Measurements from ENCODE around the gene KCNJ12. TPM values are rescaled to one million over a fixed set of nuclear protein-coding genes. Genes with fewer than 3 reads are reported as not detected.

Gene KCNJ12
- total RNA-seq, 1 donor from 2014 or later: 0.76 TPM

DNA sequence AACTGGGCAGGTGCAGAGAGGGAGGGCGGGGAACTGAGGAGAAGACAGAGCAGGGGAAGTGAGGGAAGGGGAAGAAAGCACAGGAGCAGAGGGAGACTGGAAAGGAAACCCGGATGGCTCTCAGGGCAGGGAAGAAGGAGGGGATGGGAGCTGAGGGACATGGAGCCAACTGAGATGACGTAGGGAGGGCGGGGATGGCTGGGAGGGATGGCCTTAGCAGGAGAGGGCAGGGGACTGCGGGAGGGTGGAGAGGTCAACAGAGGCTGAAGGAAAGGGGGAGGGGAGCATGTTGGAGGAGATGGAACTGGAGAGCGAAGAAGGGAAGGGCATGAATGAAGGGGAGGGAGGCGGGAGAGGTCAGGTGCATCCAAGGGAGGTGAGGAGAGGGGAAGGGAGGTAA is 81.9 kb downstream of the KCNJ12 start:
- TF ChIP-seq, protein P1, sequence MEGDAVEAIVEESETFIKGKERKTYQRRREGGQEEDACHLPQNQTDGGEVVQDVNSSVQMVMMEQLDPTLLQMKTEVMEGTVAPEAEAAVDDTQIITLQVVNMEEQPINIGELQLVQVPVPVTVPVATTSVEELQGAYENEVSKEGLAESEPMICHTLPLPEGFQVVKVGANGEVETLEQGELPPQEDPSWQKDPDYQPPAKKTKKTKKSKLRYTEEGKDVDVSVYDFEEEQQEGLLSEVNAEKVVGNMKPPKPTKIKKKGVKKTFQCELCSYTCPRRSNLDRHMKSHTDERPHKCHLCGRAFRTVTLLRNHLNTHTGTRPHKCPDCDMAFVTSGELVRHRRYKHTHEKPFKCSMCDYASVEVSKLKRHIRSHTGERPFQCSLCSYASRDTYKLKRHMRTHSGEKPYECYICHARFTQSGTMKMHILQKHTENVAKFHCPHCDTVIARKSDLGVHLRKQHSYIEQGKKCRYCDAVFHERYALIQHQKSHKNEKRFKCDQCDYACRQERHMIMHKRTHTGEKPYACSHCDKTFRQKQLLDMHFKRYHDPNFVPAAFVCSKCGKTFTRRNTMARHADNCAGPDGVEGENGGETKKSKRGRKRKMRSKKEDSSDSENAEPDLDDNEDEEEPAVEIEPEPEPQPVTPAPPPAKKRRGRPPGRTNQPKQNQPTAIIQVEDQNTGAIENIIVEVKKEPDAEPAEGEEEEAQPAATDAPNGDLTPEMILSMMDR (IDR thresholded peaks at IDR 0.05; ENCODE audit: unreplicated experiment): no peak
- no peaks in the 10 kb centered on the region for H3K9me3 Mint-ChIP-seq
- peaks cover 74% of the 10 kb centered on the region for H3K27me3 Mint-ChIP-seq (ENCODE audit: low read depth)
- H3K4me3 Mint-ChIP-seq: no peak overlapping the region
- no peak for DNase-seq (ENCODE audit: low spot score in 2 of 2, unreplicated experiment in 2 of 2)
- H3K36me3 Mint-ChIP-seq: no peaks in the 10 kb centered on the region
- no peak overlapping the region for H3K27ac Mint-ChIP-seq
- peaks cover 6% of the 10 kb centered on the region for H3K4me1 Mint-ChIP-seq

DNA sequence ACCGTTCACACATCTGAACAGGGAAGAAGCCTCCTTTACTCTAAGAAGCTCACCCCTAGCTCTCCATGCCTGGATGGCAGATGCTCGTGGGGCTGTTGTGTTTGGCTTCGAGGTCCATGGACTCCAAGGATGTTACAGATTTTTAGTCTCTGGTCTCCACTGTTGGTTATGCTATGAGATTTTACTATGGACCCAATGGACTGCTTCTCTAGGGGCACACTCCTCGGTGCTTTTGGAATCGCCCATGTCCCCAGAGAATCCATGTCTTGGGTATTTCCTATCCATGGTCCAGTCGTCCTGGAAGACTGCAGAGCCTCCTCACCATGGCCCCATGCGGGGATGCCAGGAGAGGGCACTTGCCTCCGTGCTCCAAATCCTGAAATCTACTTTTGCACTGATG is 83.4 kb downstream of the KCNJ12 start:
- Mint-ChIP-seq H3K27me3 (ENCODE audit: low read depth) (peaks cover 74% of the 10 kb centered on the region), H3K4me1 (peaks cover 17% of the 10 kb centered on the region), H3K9me3 (no peaks in the 10 kb centered on the region), H3K27ac (no peak overlapping the region), H3K36me3 (no peaks in the 10 kb centered on the region), H3K4me3 (no peak overlapping the region)
- no peak for DNase-seq (ENCODE audit: low spot score in 2 of 2, unreplicated experiment in 2 of 2)
- TF ChIP-seq, protein P1 (IDR thresholded peaks at IDR 0.05; ENCODE audit: unreplicated experiment): no peak

DNA sequence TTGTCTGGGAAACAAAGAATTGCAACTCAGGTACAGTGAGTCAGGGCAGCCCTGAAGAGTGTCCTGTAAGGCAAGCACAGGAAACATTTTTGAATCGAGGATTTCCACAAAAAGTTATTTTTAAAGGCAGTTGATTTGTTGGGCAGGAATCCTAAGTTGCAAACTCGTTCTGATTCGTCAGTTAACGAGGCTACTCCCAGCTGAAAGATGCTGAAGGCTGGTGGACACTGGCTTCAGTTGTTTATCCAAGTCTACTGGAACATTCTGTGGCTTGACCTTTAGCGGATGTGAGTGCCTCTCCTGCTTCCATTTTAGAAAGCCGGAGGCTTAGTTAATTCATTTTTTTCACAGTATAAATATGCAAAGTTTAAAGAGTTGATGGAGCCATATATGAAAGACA is 84.2 kb downstream of the KCNJ12 start:
- no peak overlapping the region for H3K27ac Mint-ChIP-seq
- H3K36me3 Mint-ChIP-seq: no peaks in the 10 kb centered on the region
- TF ChIP-seq, protein P1 (IDR thresholded peaks at IDR 0.05; ENCODE audit: unreplicated experiment): no peak
- peaks cover 74% of the 10 kb centered on the region for H3K27me3 Mint-ChIP-seq (ENCODE audit: low read depth)
- DNase-seq (ENCODE audit: low spot score in 2 of 2, unreplicated experiment in 2 of 2): no peak
- H3K9me3 Mint-ChIP-seq: no peaks in the 10 kb centered on the region
- H3K4me3 Mint-ChIP-seq: no peak overlapping the region
- H3K4me1 Mint-ChIP-seq: peaks cover 19% of the 10 kb centered on the region

DNA sequence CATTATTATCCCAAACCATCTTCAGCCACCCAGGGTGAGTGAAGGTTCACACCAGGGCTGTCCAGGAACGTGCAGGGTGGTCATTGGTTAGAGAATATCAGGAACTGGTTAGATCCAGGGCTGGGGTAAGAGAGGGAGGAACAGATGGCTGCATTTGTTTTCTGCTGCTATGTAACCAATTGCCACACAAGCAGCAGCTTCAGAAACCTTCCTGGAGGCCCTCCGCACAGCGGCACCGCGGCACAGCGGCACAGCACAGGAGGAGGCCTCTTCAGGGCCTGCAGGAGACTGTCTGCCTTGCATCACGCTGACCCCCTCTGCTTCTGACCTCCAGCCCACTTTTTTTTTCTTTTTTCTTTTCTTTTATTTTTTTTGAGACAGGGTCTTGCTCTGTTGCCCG is 86.1 kb downstream of the KCNJ12 start:
- Mint-ChIP-seq H3K36me3 (no peaks in the 10 kb centered on the region), H3K9me3 (no peaks in the 10 kb centered on the region), H3K27me3 (ENCODE audit: low read depth) (peaks cover 84% of the 10 kb centered on the region), H3K4me3 (no peak overlapping the region), H3K27ac (no peak overlapping the region), H3K4me1 (peaks cover 16% of the 10 kb centered on the region)
- DNase-seq (ENCODE audit: low spot score in 2 of 2, unreplicated experiment in 2 of 2): no peak
- TF ChIP-seq, protein P1 (IDR thresholded peaks at IDR 0.05; ENCODE audit: unreplicated experiment): no peak

DNA sequence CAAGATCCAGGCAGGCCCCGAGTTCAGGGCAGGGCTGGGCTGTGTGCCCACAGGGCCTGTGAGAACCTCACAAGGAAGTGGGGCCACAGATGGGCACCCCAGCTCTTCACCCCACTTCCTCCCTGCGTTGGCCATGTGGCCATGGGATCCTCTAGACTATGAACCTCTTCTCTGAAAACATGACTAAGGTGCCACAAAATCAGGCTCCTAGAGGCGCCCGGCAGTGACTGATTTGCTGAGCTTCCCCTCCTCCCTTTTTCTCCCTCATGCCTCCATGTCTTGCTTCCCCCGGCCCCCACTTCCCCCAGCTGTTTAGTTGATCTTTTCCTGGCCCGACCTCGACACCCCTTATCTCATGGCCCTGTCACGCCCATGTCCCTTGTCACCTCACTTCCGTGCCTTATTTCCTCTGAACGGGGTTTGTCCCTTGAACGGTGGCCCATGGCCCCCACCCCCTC is 87.1 kb downstream of the KCNJ12 start:
- TF ChIP-seq, protein P1 (IDR thresholded peaks at IDR 0.05; ENCODE audit: unreplicated experiment): no peak
- no peak overlapping the region for H3K27ac Mint-ChIP-seq
- H3K27me3 Mint-ChIP-seq (ENCODE audit: low read depth): peaks cover 84% of the 10 kb centered on the region
- H3K4me1 Mint-ChIP-seq: peaks cover 13% of the 10 kb centered on the region
- no peaks in the 10 kb centered on the region for H3K36me3 Mint-ChIP-seq
- DNase-seq (ENCODE audit: low spot score in 2 of 2, unreplicated experiment in 2 of 2): no peak
- no peaks in the 10 kb centered on the region for H3K9me3 Mint-ChIP-seq
- H3K4me3 Mint-ChIP-seq: peak overlapping the region; percentile 62

All from mesothelial cell of epicardium (in vitro differentiated cells).